Measurements from ENCODE around the gene FAF1. TPM values are rescaled to one million over a fixed set of nuclear protein-coding genes. Genes with fewer than 3 reads are reported as not detected.

Gene FAF1
- total RNA-seq, 1 experiment from 2014 or later, result 73.2 TPM

DNA sequence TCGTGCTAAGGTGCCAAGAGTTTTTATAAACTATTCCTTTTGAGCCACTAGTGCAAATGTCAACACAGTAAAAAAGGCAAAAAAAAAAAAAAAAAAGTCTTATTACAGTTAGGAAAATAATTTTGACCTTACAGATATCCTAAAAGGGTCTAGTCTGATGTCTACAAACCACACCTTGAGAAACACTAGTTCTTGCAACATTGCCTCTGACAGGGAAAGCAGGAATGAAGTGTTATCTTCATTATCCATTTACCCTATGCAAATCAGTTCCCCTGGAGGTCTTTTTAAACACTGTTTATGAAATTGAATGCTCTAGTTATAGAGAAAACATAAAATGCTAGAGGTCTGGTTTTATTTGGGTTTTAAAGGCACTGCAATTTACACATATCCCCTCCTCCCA, 421.6 kb downstream of the FAF1 start:
- Histone ChIP-seq H4K20me1 (ENCODE audit: insufficient read depth) (no peaks in the 10 kb centered on the region; the same call in 1 of the 2 replicates), H2AFZ (ENCODE audit: low read depth, low read length, poor library complexity, severe bottlenecking) (no peak overlapping the region), H3K9me3 (ENCODE audit: control insufficient read depth in 1 of 2, insufficient read depth in 1 of 2, low read depth in 1 of 2, low read length in 2 of 2) (no peaks in the 10 kb centered on the region), H3K9ac (ENCODE audit: low read length) (no peak overlapping the region), H3K4me2 (ENCODE audit: low read length) (no peak overlapping the region), H3K27ac (ENCODE audit: low read depth, low read length) (no peak overlapping the region), H3K4me3 (replicated peaks in 1 of 2; ENCODE audit: low read depth in 1 of 2, low read length in 2 of 2) (no peak overlapping the region), H3K4me1 (ENCODE audit: control insufficient read depth in 1 of 2, insufficient read depth in 2 of 2, low read length in 2 of 2) (no peaks in the 10 kb centered on the region), H3K9me2 (ENCODE audit: insufficient read depth) (no peaks in the 10 kb centered on the region), H3K79me2 (ENCODE audit: insufficient read depth, low read length) (no peaks in the 10 kb centered on the region), H3K27me3 (ENCODE audit: insufficient read depth, low read length) (no peaks in the 10 kb centered on the region), H3K36me3 (ENCODE audit: control insufficient read depth in 1 of 2, insufficient read depth in 2 of 2, low read length in 2 of 2) (no peaks in the 10 kb centered on the region)
- ChIA-PET RAD21 (ENCODE audit: low non-redundant PET in 1 of 2, low total read pairs in 2 of 2, uncharacterized antibody in 2 of 2, unreplicated experiment in 2 of 2) (no interaction called here), CTCF (no interaction called here), POLR2A (no interaction called here)
- DNase-seq (ENCODE audit: low read depth, low spot score), result no peak
- no TSS peak for BruUV-seq (replicated peaks)
- intact Hi-C loops (cut with micrococcal nuclease), result no loop called here
- no peak for ATAC-seq
- TF ChIP-seq ZFX (IDR thresholded peaks at IDR 0.05) (no peak), EGR1 (IDR thresholded peaks at IDR 0.05; ENCODE audit: low read depth) (no peak), POLR2A (IDR thresholded peaks at IDR 0.05; ENCODE audit: borderline replicate concordance, extremely low read depth, insufficient read depth, insufficient read length) (no peak), TCF7L2 (IDR thresholded peaks at IDR 0.05; ENCODE audit: borderline replicate concordance, extremely low read depth, insufficient read depth, insufficient read length) (no peak), CEBPB (IDR thresholded peaks at IDR 0.05; ENCODE audit: low read depth) (no peak), RAD21 (IDR thresholded peaks at IDR 0.05; ENCODE audit: low read depth) (no peak), SIN3A (IDR thresholded peaks at IDR 0.05; ENCODE audit: low read depth) (no peak), FOSL1 (IDR thresholded peaks at IDR 0.05; ENCODE audit: low read depth) (no peak), ELF1 (IDR thresholded peaks at IDR 0.05; ENCODE audit: borderline replicate concordance, low read depth) (no peak), SP1 (IDR thresholded peaks at IDR 0.05; ENCODE audit: low read depth) (no peak), ATF3 (IDR thresholded peaks at IDR 0.05) (no peak)
- TF ChIP-seq, protein P1, sequence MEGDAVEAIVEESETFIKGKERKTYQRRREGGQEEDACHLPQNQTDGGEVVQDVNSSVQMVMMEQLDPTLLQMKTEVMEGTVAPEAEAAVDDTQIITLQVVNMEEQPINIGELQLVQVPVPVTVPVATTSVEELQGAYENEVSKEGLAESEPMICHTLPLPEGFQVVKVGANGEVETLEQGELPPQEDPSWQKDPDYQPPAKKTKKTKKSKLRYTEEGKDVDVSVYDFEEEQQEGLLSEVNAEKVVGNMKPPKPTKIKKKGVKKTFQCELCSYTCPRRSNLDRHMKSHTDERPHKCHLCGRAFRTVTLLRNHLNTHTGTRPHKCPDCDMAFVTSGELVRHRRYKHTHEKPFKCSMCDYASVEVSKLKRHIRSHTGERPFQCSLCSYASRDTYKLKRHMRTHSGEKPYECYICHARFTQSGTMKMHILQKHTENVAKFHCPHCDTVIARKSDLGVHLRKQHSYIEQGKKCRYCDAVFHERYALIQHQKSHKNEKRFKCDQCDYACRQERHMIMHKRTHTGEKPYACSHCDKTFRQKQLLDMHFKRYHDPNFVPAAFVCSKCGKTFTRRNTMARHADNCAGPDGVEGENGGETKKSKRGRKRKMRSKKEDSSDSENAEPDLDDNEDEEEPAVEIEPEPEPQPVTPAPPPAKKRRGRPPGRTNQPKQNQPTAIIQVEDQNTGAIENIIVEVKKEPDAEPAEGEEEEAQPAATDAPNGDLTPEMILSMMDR (IDR thresholded peaks at IDR 0.05 in 2 of 3, conservative IDR thresholded peaks at IDR 0.05 in 1 of 3; ENCODE audit: borderline replicate concordance in 1 of 3, insufficient read depth in 1 of 3, low read depth in 2 of 3, low read length in 2 of 3), result no peak
